Hepatocyte (in vitro differentiated cells): ENCODE measurements around the gene C1QB. TPM values are rescaled to one million over a fixed set of nuclear protein-coding genes. Genes with fewer than 3 reads are reported as not detected.

ENCODE experiments used
- DNase-seq: peaks from one replicate; pipeline ENCODE4 v3.0.0-alpha.2; 2016; ENCODE audit warnings: low spot score
- H2AFZ ChIP-seq: fragments of 200-600 bp; sonication (generic); 2 replicates; pipeline ENCODE4 v1.6.0; 2016; ENCODE audit warnings: antibody characterized with exemption, mild to moderate bottlenecking
- H3K27ac ChIP-seq: fragments of 200-600 bp; sonication (generic); 2 replicates; pipeline ENCODE4 v1.5.1; 2016; ENCODE audit warnings: mild to moderate bottlenecking
- H3K27me3 ChIP-seq: fragments of 200-600 bp; sonication (generic); 2 replicates; pipeline ENCODE4 v1.6.1; 2016
- H3K36me3 ChIP-seq: fragments of 200-600 bp; sonication (generic); replicated peaks from 2 replicates; pipeline ENCODE4 v1.5.1; 2016; ENCODE audit warnings: low read depth; ENCODE audit not compliant: insufficient read depth
- H3K4me1 ChIP-seq: fragments of 200-600 bp; sonication (generic); 2 replicates; pipeline ENCODE4 v1.5.1; 2016; ENCODE audit warnings: mild to moderate bottlenecking, moderate library complexity; ENCODE audit not compliant: insufficient read depth
- H3K4me2 ChIP-seq: fragments of 200-600 bp; sonication (generic); 2 replicates; pipeline ENCODE4 v1.6.0; 2016
- H3K4me3 ChIP-seq: fragments of 200-600 bp; sonication (generic); 2 replicates; pipeline ENCODE4 v1.5.1; 2016; ENCODE audit warnings: mild to moderate bottlenecking
- H3K79me2 ChIP-seq: fragments of 200-600 bp; sonication (generic); 2 replicates; pipeline ENCODE4 v1.6.0; 2017; ENCODE audit warnings: mild to moderate bottlenecking
- H3K9me2 ChIP-seq: fragments of 200-600 bp; sonication (generic); replicated peaks from 2 replicates; pipeline ENCODE4 v1.6.0; 2017; ENCODE audit warnings: mild to moderate bottlenecking; ENCODE audit not compliant: insufficient read depth
- H3K9me3 ChIP-seq: fragments of 200-600 bp; sonication (generic); 2 replicates; pipeline ENCODE4 v1.5.1; 2016; ENCODE audit warnings: low read depth, mild to moderate bottlenecking
- H4K20me1 ChIP-seq: fragments of 200-600 bp; sonication (generic); 2 replicates; pipeline ENCODE4 v1.6.0; 2016; ENCODE audit warnings: mild to moderate bottlenecking; ENCODE audit not compliant: insufficient read depth, poor library complexity, severe bottlenecking
- EZH2 ChIP-seq: fragments of 200-600 bp; sonication (generic); IDR thresholded peaks from 2 replicates; pipeline ENCODE4 v1.6.1; 2016; ENCODE audit warnings: antibody characterized with exemption, mild to moderate bottlenecking, borderline replicate concordance
- EZH2phosphoT487 ChIP-seq: fragments of 200-600 bp; sonication (generic); IDR thresholded peaks from one replicate; pipeline ENCODE4 v1.6.1; 2018; ENCODE audit warnings: antibody characterized with exemption, mild to moderate bottlenecking, low read depth, moderate library complexity; ENCODE audit not compliant: unreplicated experiment, severe bottlenecking
- WGBS: methylation state at CpG from one replicate; pipeline ENCODE4 v1.1.6; 2016; ENCODE audit warnings: low lambda C conversion rate; ENCODE audit errors: missing lambda C conversion rate; 5-methylcytosine and 5-hydroxymethylcytosine counted together
- polyA plus RNA-seq: library from polyadenylated mRNA; unstranded; fragments of >200 nt; fragmentation: Nextera tagmentation; extraction: Ambion mirVana; gene quantifications from 2 replicates; pipeline ENCODE4 v1.2.1, GENCODE V29; 2016
- total RNA-seq: library from RNA; depleted of rRNA; stranded (reverse); fragments of >200 nt; gene quantifications from 2 replicates; pipeline ENCODE4 v1.2.3, GENCODE V29; 2014
- TF ChIP-seq, protein P1 (sequence below): fragments of 200-600 bp; sonication (generic); IDR thresholded peaks from 2 replicates; pipeline ENCODE4 v1.5.1; 2016; ENCODE audit warnings: antibody characterized with exemption, mild to moderate bottlenecking; ENCODE audit not compliant: poor library complexity

Gene C1QB
- total and polyA plus RNA-seq, 2 experiments from 2014 or later = 10.3 to 11.9 TPM

DNA sequence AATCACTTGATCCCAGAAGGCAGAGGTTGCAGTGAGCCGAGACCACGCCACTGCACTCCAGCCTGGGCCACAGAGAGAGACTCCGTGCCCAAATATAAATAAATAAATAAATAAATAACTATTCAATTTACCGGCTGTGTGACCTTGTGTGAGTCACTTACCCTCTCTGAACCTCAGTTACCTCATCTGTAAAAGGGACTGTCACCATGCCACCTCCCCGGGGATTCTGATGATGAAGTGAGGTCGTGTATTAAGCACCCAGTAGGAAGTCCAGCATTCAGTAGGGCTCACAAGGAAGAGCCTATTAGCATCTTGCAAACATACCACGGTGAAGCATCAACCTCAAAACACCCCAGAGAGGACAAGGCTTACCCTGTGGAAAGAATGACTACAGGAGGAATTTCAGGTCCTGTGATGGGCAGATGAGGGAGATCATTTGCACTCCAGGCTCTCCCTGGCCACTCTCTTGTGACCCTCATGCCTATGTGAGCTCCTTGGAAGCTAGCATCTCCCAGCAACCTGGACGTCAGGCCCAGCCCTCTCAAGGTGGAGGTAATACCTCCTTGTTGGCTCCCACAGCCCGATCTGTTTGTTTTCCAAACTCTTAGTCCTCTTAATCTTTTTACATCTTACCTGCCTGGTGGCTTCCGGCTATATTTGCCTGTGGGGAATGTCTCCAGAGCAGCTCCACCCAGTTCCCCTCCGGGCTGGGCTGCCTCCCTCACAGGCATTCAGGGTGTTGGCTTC, 24.2 kb upstream of the C1QB start:
- no peaks in the 10 kb centered on the region for H3K36me3 ChIP-seq
- TF ChIP-seq, protein P1, sequence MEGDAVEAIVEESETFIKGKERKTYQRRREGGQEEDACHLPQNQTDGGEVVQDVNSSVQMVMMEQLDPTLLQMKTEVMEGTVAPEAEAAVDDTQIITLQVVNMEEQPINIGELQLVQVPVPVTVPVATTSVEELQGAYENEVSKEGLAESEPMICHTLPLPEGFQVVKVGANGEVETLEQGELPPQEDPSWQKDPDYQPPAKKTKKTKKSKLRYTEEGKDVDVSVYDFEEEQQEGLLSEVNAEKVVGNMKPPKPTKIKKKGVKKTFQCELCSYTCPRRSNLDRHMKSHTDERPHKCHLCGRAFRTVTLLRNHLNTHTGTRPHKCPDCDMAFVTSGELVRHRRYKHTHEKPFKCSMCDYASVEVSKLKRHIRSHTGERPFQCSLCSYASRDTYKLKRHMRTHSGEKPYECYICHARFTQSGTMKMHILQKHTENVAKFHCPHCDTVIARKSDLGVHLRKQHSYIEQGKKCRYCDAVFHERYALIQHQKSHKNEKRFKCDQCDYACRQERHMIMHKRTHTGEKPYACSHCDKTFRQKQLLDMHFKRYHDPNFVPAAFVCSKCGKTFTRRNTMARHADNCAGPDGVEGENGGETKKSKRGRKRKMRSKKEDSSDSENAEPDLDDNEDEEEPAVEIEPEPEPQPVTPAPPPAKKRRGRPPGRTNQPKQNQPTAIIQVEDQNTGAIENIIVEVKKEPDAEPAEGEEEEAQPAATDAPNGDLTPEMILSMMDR = no peak
- DNase-seq = no peak
- H3K9me3 ChIP-seq = no peaks in the 10 kb centered on the region
- no peak overlapping the region for H3K4me2 ChIP-seq
- WGBS = 36% methylated on average over 11 of the region's 11 CpGs
- no peaks in the 10 kb centered on the region for H3K4me1 ChIP-seq
- no peaks in the 10 kb centered on the region for H3K9me2 ChIP-seq
- no peak overlapping the region for H2AFZ ChIP-seq
- H3K4me3 ChIP-seq = no peak overlapping the region
- H3K79me2 ChIP-seq = no peaks in the 10 kb centered on the region
- H3K27ac ChIP-seq = no peak overlapping the region
- H3K27me3 ChIP-seq = peaks cover 61% of the 10 kb centered on the region
- no peaks in the 10 kb centered on the region for H4K20me1 ChIP-seq

GRCh38 chr1:22629886-22630285, 23.1 kb upstream of the C1QB start:
- H3K36me3 ChIP-seq = no peaks in the 10 kb centered on the region
- no peaks in the 10 kb centered on the region for H3K4me1 ChIP-seq
- no peaks in the 10 kb centered on the region for H3K79me2 ChIP-seq
- no peaks in the 10 kb centered on the region for H4K20me1 ChIP-seq
- peaks cover 56% of the 10 kb centered on the region for H3K27me3 ChIP-seq
- H3K4me3 ChIP-seq = no peak overlapping the region
- no peaks in the 10 kb centered on the region for H3K9me2 ChIP-seq
- no peak for DNase-seq
- TF ChIP-seq EZH2 = no peak
- TF ChIP-seq, protein P1 = no peak
- no peak for TF ChIP-seq EZH2phosphoT487
- no peak overlapping the region for H2AFZ ChIP-seq
- H3K4me2 ChIP-seq = no peak overlapping the region
- no peaks in the 10 kb centered on the region for H3K9me3 ChIP-seq
- H3K27ac ChIP-seq = no peak overlapping the region
- 29% methylated on average over 2 of the region's 2 CpGs for WGBS

DNA sequence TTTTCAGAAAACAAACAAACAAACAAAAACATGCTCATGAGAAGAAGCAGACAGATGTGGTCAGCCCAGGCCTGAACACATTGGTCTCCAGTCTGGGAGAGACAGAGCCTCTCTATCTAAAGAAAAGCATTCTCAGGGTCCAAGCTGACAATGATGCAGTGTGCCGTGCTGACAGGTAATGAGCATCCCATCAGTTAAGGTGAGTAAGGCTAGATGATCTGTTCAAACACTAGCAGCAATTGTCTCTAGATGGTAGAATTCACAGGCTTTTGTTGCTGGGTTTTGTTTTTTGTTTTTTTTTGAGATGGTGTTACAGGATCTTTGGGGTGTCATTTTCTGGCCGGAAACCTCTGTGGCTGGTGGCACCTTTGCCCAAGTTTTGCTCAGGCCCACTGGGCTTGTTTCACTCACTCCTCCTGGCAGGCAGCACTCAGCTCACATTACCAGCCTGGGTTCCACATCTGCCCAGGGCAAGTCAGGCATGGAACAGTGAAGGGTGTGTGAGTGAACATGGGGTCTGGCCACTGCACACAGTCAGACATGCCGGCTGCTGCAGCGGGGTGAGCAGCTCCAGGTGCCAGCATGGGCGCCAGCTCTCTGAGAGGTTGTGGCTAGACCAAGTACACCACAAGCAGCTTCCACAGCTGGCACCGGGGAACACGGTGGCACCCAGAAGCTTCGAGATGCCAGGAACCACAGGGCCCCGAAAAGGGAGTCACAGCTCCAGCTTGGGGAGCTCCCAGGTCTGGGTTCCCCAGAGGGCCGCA, 19.2 kb upstream of the C1QB start:
- H3K4me2 ChIP-seq = no peak overlapping the region
- H3K4me1 ChIP-seq = no peaks in the 10 kb centered on the region
- H3K9me3 ChIP-seq = no peaks in the 10 kb centered on the region
- no peaks in the 10 kb centered on the region for H3K79me2 ChIP-seq
- H3K27me3 ChIP-seq = peaks cover 30% of the 10 kb centered on the region
- no peak overlapping the region for H3K4me3 ChIP-seq
- TF ChIP-seq EZH2 = no peak
- TF ChIP-seq EZH2phosphoT487 = no peak
- TF ChIP-seq, protein P1 = no peak
- WGBS = 93% methylated on average over 10 of the region's 10 CpGs
- H2AFZ ChIP-seq = no peak overlapping the region
- no peaks in the 10 kb centered on the region for H3K9me2 ChIP-seq
- DNase-seq = no peak
- H4K20me1 ChIP-seq = no peaks in the 10 kb centered on the region
- no peaks in the 10 kb centered on the region for H3K36me3 ChIP-seq
- no peak overlapping the region for H3K27ac ChIP-seq
